ENCODE measurements around the gene DNAJC15. TPM values are rescaled to one million over a fixed set of nuclear protein-coding genes. Genes with fewer than 3 reads are reported as not detected.

DNAJC15 gene
- total RNA-seq, 6 donors from 2014 or later, result 3.1 to 19.3 (median 9.0) TPM

GRCh38 chr13:43119206-43119605 is 95.8 kb downstream of the DNAJC15 start:
- Histone ChIP-seq H3K36me3 (no peaks in the 10 kb centered on the region), H3K9me3 (no peaks in the 10 kb centered on the region), H3K27ac (no peak overlapping the region), H3K27me3 (no peaks in the 10 kb centered on the region), H3K4me1 (no peaks in the 10 kb centered on the region), H3K4me3 (no peak overlapping the region)
- WGBS, 2 donors, result 76 to 77% methylated on average over 6 of the region's 6 CpGs
- ATAC-seq (ENCODE audit: low FRiP score in 2 of 2) (no peak), DNase-seq (peak in 1 of 2 donors; percentile 13)
- TF ChIP-seq CTCF (IDR thresholded peaks at IDR 0.05) (no peak), POLR2A (IDR thresholded peaks at IDR 0.05) (no peak), POLR2AphosphoS5 (IDR thresholded peaks at IDR 0.05) (no peak), EP300 (IDR thresholded peaks at IDR 0.05) (no peak)

- no peak overlapping the region for H3K4me3 ChIP-seq
- no peaks in the 10 kb centered on the region for H3K9me3 ChIP-seq
- ATAC-seq (ENCODE audit: low FRiP score in 2 of 2) (no peak), DNase-seq (no peak)
- no peaks in the 10 kb centered on the region for H3K4me1 ChIP-seq
- TF ChIP-seq CTCF (IDR thresholded peaks at IDR 0.05) (no peak), EP300 (IDR thresholded peaks at IDR 0.05) (no peak), POLR2A (IDR thresholded peaks at IDR 0.05) (no peak), POLR2AphosphoS5 (IDR thresholded peaks at IDR 0.05) (no peak)
- H3K27ac ChIP-seq, result no peak overlapping the region
- H3K27me3 ChIP-seq, result no peaks in the 10 kb centered on the region
- 83 to 84% methylated on average over 6 of the region's 6 CpGs for WGBS, 2 donors
- H3K36me3 ChIP-seq, result no peaks in the 10 kb centered on the region
Observed at GRCh38 chr13:43122791-43123190, 99.4 kb downstream of the DNAJC15 start.

DNA sequence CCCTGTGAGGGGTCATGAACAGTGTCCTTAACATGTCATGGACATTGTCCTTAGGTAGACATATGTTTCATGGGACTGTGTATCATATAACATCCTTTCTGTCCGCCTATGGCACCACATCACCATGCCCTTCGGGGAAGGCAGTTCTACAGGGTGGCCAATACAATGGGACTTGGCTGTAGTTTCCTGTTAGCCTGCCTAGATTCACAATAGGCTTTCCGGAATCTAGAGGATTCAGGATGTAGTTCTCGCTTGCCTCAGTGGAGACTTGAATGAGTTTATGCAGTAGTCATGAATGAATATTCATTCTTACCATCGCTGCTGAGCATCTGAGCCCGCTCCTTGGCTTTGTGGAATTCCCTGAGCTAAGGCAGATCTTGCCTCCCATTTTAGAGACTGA is 100.5 kb downstream of the DNAJC15 start:
- Histone ChIP-seq H3K9me3 (no peaks in the 10 kb centered on the region), H3K4me1 (no peaks in the 10 kb centered on the region), H3K27me3 (no peaks in the 10 kb centered on the region), H3K27ac (no peak overlapping the region), H3K36me3 (no peaks in the 10 kb centered on the region), H3K4me3 (no peak overlapping the region)
- no peak for ATAC-seq (ENCODE audit: low FRiP score in 2 of 2)
- TF ChIP-seq CTCF (IDR thresholded peaks at IDR 0.05) (no peak), EP300 (IDR thresholded peaks at IDR 0.05) (no peak), POLR2A (IDR thresholded peaks at IDR 0.05) (no peak), POLR2AphosphoS5 (IDR thresholded peaks at IDR 0.05) (no peak)
- no peak for DNase-seq
- WGBS, 2 donors, result 74 to 82% methylated on average over 6 of the region's 6 CpGs

- H3K4me3 ChIP-seq, result no peak overlapping the region
- WGBS, 2 donors, result 84 to 97% methylated on average over 8 of the region's 8 CpGs
- no peak overlapping the region for H3K27ac ChIP-seq
- no peaks in the 10 kb centered on the region for H3K36me3 ChIP-seq
- TF ChIP-seq POLR2A (IDR thresholded peaks at IDR 0.05) (no peak), CTCF (IDR thresholded peaks at IDR 0.05) (no peak), POLR2AphosphoS5 (IDR thresholded peaks at IDR 0.05) (no peak), EP300 (IDR thresholded peaks at IDR 0.05) (no peak)
- no peaks in the 10 kb centered on the region for H3K4me1 ChIP-seq
- no peaks in the 10 kb centered on the region for H3K9me3 ChIP-seq
- H3K27me3 ChIP-seq, result no peaks in the 10 kb centered on the region
- ATAC-seq (ENCODE audit: low FRiP score in 2 of 2) (no peak), DNase-seq (no peak)
Observed at GRCh38 chr13:43124490-43124889, 101.1 kb downstream of the DNAJC15 start.

- 83 to 90% methylated on average over 4 of the region's 4 CpGs for WGBS, 2 donors
- no peaks in the 10 kb centered on the region for H3K36me3 ChIP-seq
- no peaks in the 10 kb centered on the region for H3K4me1 ChIP-seq
Observed at GRCh38 chr13:43126420-43126819, 103.0 kb downstream of the DNAJC15 start.

More at GRCh38 chr13:43126420-43126819, 103.0 kb downstream of the DNAJC15 start:
- H3K27me3 ChIP-seq, result no peaks in the 10 kb centered on the region
- H3K27ac ChIP-seq, result no peak overlapping the region
- no peak overlapping the region for H3K4me3 ChIP-seq
- no peaks in the 10 kb centered on the region for H3K9me3 ChIP-seq
- no peak for TF ChIP-seq CTCF (IDR thresholded peaks at IDR 0.05)
- no peak for TF ChIP-seq POLR2AphosphoS5 (IDR thresholded peaks at IDR 0.05)
- no peak for TF ChIP-seq EP300 (IDR thresholded peaks at IDR 0.05)
- TF ChIP-seq POLR2A (IDR thresholded peaks at IDR 0.05), result no peak
- no peak for DNase-seq
- no peak for ATAC-seq (ENCODE audit: low FRiP score in 2 of 2)
